HG02938 (cell line): Measurements from ENCODE around the gene SAFB.
"Not testable (repeated sequence)": the region's sequence is repeated elsewhere in the genome, so short reads cannot be mapped to it uniquely, and the experiment has no call there.

ENCODE experiments used
- ATAC-seq: cut with Tn5 transposase; IDR thresholded peaks from one replicate; pipeline ENCODE4 v1.9.1; 2021; ENCODE audit warnings: mild to moderate bottlenecking, moderate library complexity; ENCODE audit not compliant: unreplicated experiment

Gene SAFB

GRCh38 chr19:5682107-5682482 lies 59.2 kb downstream of the SAFB start:
- ATAC-seq = no peak

- ATAC-seq = no peak
These were observed 60.4 kb downstream of the SAFB start for GRCh38 chr19:5683177-5683886.

GRCh38 chr19:5684694-5685430 lies 62.0 kb downstream of the SAFB start:
- no peak for ATAC-seq

GRCh38 chr19:5686326-5686646 lies 63.4 kb downstream of the SAFB start:
- no peak for ATAC-seq

GRCh38 chr19:5686647-5687359 lies 63.9 kb downstream of the SAFB start:
- peak; percentile 49 for ATAC-seq

- ATAC-seq = no peak
These were observed 64.7 kb downstream of the SAFB start for GRCh38 chr19:5687360-5688198.

- not testable (repeated sequence) for ATAC-seq
These were observed 65.5 kb downstream of the SAFB start for GRCh38 chr19:5688262-5688881.

- peak; percentile 41 for ATAC-seq
These were observed 67.5 kb downstream of the SAFB start, which contains the start of gene RPL36 for GRCh38 chr19:5690125-5690954. TSS of gene RPL36 (plus strand) at chr19:5690295. CDS start at chr19:5690508, 213 bp downstream.

- no peak for ATAC-seq
These were observed 68.3 kb downstream of the SAFB start for GRCh38 chr19:5690955-5691821.

GRCh38 chr19:5691822-5692722 lies 69.2 kb downstream of the SAFB start:
- ATAC-seq = no peak

- ATAC-seq = no peak
These were observed 69.9 kb downstream of the SAFB start for GRCh38 chr19:5692723-5693194.

- no peak for ATAC-seq
These were observed 70.6 kb downstream of the SAFB start for GRCh38 chr19:5693195-5694166.

- ATAC-seq = no peak
These were observed 71.5 kb downstream of the SAFB start for GRCh38 chr19:5694167-5694955.

- ATAC-seq = no peak
These were observed 72.2 kb downstream of the SAFB start for GRCh38 chr19:5694956-5695648.

GRCh38 chr19:5695649-5696195 lies 72.8 kb downstream of the SAFB start:
- ATAC-seq = no peak
